K562 (cell line): ENCODE measurements around the gene SLC7A10. TPM values are rescaled to one million over a fixed set of nuclear protein-coding genes. Genes with fewer than 3 reads are reported as not detected.

Experiments
- ATAC-seq: fragments of 200-7000 bp; cut with Tn5 transposase; 3 replicates; pipeline ENCODE4 v1.9.1; 2020; ENCODE audit warnings: moderate library complexity
- BruUV-seq: library from RNA; stranded (reverse); fragments of 400-500 nt; replicated peaks from 2 replicates; lab custom pipeline; 2021; lab: Mats Ljungman, UMichigan
- CTCF ChIA-PET: fragments of 300-600 bp; formaldehyde crosslinking; extraction: SDS; loops from one replicate; lab custom pipeline; 2021; ENCODE audit warnings: low intra/inter-chr PET ratio; lab: Yijun Ruan, JAX
- POLR2A ChIA-PET: fragments of 300-600, 350-650 bp; sonication (Branson Sonifier 250); formaldehyde crosslinking; extraction: SDS; loops from one replicate; lab custom pipeline; 2021; ENCODE audit warnings: antibody characterized with exemption, inconsistent platforms; lab: Yijun Ruan, JAX
- DNase-seq, 4 experiments: peaks; one replicate each; pipeline versions ENCODE4 v3.0.0 to v3.0.0-alpha.2; 2011 to 2018; ENCODE audit warnings: low spot score in 3 of 4, mixed read lengths in 3 of 4; ENCODE audit errors: extremely low read depth in 1 of 4
- FAIRE-seq: peaks from 2 replicates; lab custom pipeline; 2011; peaks lifted over from hg19 to GRCh38; lab: Jason Lieb, UNC
- H2AFZ ChIP-seq: 2 replicates; pipeline ENCODE4 v1.6.0; 2011; ENCODE audit warnings: low read depth, low read length, control low read depth, inconsistent platforms
- H3K27ac ChIP-seq: fragments of 200-600 bp; 3 replicates; pipeline ENCODE4 v1.8.0; 2011; ENCODE audit warnings: low read depth, mild to moderate bottlenecking, control low read depth, inconsistent platforms, low read length, moderate library complexity, mixed read lengths; ENCODE audit errors: extremely low read depth
- H3K27me3 ChIP-seq, 2 experiments: fragments of 300-600 bp in 1 of 2; 2 replicates in 1 of 2; 3 replicates in 1 of 2; pipeline versions ENCODE4 v1.6.0 to v1.8.0; 2011; ENCODE audit warnings: inconsistent platforms in 2 of 2, low read length in 2 of 2, mild to moderate bottlenecking in 1 of 2, mixed read lengths in 1 of 2, moderate library complexity in 1 of 2; ENCODE audit not compliant: control insufficient read depth in 2 of 2, insufficient read depth in 2 of 2
- H3K36me3 ChIP-seq: fragments of 300-600 bp; 3 replicates; pipeline ENCODE4 v1.8.0; 2011; ENCODE audit warnings: mild to moderate bottlenecking, low read length, inconsistent platforms; ENCODE audit not compliant: control insufficient read depth, insufficient read depth
- H3K4me1 ChIP-seq, 2 experiments: fragments of 200-600 bp in 1 of 2; replicated peaks in 1 of 2; 2 replicates in 1 of 2; 3 replicates in 1 of 2; pipeline versions ENCODE4 v1.5.1 to v1.8.0; 2011; ENCODE audit warnings: inconsistent platforms in 2 of 2, low read length in 2 of 2, mild to moderate bottlenecking in 1 of 2, mixed read lengths in 1 of 2, moderate library complexity in 1 of 2; ENCODE audit not compliant: control insufficient read depth in 2 of 2, insufficient read depth in 2 of 2
- H3K4me2 ChIP-seq: 2 replicates; pipeline ENCODE4 v1.6.1; 2011; ENCODE audit warnings: low read length, control low read depth, inconsistent platforms, mixed read lengths; ENCODE audit not compliant: insufficient read depth
- H3K4me3 ChIP-seq: fragments of 200-600 bp; sonication (generic), shearing (Covaris generic); 2 replicates; pipeline ENCODE4 v1.5.1; 2016; ENCODE audit warnings: control low read depth, inconsistent platforms
- H3K79me2 ChIP-seq: fragments of 200-600 bp; 3 replicates; pipeline ENCODE4 v1.8.0; 2011; ENCODE audit warnings: low read length, inconsistent platforms; ENCODE audit not compliant: control insufficient read depth, insufficient read depth
- H3K9ac ChIP-seq, 2 experiments: 2 replicates each; pipeline versions ENCODE4 v1.6.0 to v1.6.1; 2011; ENCODE audit warnings: low read depth in 2 of 2, low read length in 2 of 2, control low read depth in 1 of 2, inconsistent platforms in 1 of 2, mild to moderate bottlenecking in 1 of 2, mixed read lengths in 1 of 2; ENCODE audit not compliant: insufficient read depth in 1 of 2
- H3K9me1 ChIP-seq: one replicate; pipeline ENCODE4 v1.6.0; 2011; ENCODE audit warnings: inconsistent platforms, mild to moderate bottlenecking, low read length, moderate library complexity; ENCODE audit not compliant: control insufficient read depth, insufficient read depth
- H3K9me3 ChIP-seq: replicated peaks from 2 replicates; pipeline ENCODE4 v1.5.1; 2011; ENCODE audit warnings: low read depth, low read length, inconsistent platforms; ENCODE audit not compliant: control insufficient read depth, insufficient read depth
- H4K20me1 ChIP-seq: replicated peaks from 2 replicates; pipeline ENCODE4 v1.6.1; 2011; ENCODE audit warnings: low read length, inconsistent platforms, mixed read lengths; ENCODE audit not compliant: control insufficient read depth, insufficient read depth
- ADNP ChIP-seq: fragments of 200-800 bp; sonication (Bioruptor generic); IDR thresholded peaks from 2 replicates; pipeline ENCODE4 v1.6.1; 2016; ENCODE audit warnings: missing genetic modification characterization, missing compliant biosample characterization
- CBX1 ChIP-seq: sonication (generic); IDR thresholded peaks from 2 replicates; pipeline ENCODE4 v1.6.1; 2016; ENCODE audit warnings: antibody characterized with exemption, low read depth, mild to moderate bottlenecking
- NR2F6 ChIP-seq: fragments of 450-650 bp; formaldehyde crosslinking; IDR thresholded peaks from 2 replicates; pipeline ENCODE4 v1.4.0; 2020; ENCODE audit warnings: mild to moderate bottlenecking
- OTX1 ChIP-seq: fragments of 450-650 bp; formaldehyde crosslinking; IDR thresholded peaks from 2 replicates; pipeline ENCODE4 v1.4.0; 2022; ENCODE audit warnings: mild to moderate bottlenecking
- PHF20 ChIP-seq: fragments of 450-650 bp; IDR thresholded peaks from 2 replicates; pipeline ENCODE4 v1.6.1; 2018; ENCODE audit not compliant: partially characterized antibody
- RNF2 ChIP-seq: sonication (generic); IDR thresholded peaks from 2 replicates; pipeline ENCODE4 v1.6.1; 2016
- TCF7 ChIP-seq: sonication (generic); IDR thresholded peaks from 2 replicates; pipeline ENCODE4 v1.6.1; 2016; ENCODE audit warnings: antibody characterized with exemption, borderline replicate concordance
- WGBS: fragments of 100-300 bp; shearing (Covaris generic); methylation state at CpG from one replicate; pipeline ENCODE4 v1.1.6; 2016; ENCODE audit warnings: low coverage, mixed read lengths; ENCODE audit not compliant: insufficient coverage; ENCODE audit errors: missing lambda C conversion rate; 5-methylcytosine and 5-hydroxymethylcytosine counted together
- in situ Hi-C: fragments of 300-500 bp; cut with MboI; formaldehyde crosslinking; loops from 4 replicates; pipeline ENCODE4 v1.15.0; 2018; ENCODE audit warnings: inconsistent platforms, mixed read lengths
- intact Hi-C: fragments of 100-400 bp; cut with micrococcal nuclease; formaldehyde crosslinking; loops from 2 replicates; pipeline ENCODE4 v1.14.2; 2022
- polyA plus RNA-seq, 8 experiments: library from polyadenylated mRNA; depleted of rRNA in 4 of 8; stranded (reverse) in 5 of 8; unstranded in 3 of 8; fragments of >200 nt; fragmentation: Nextera tagmentation in 2 of 8; fragmentation: Illumina TruSeq in 1 of 8; extraction: Ambion mirVana in 2 of 8; extraction: Trizol in 1 of 8; gene quantifications; 2 replicates each; pipeline versions ENCODE4 v1.2.1 to v1.2.3, GENCODE V29; 2011 to 2014; ENCODE audit warnings: inconsistent platforms in 1 of 8, missing spikeins in 1 of 8
- total RNA-seq, 7 experiments: library from RNA; depleted of rRNA in 6 of 7; stranded (reverse); fragments of >200 nt in 6 of 7; fragmentation: Illumina TruSeq in 2 of 7; extraction: Trizol in 2 of 7; gene quantifications; 2 replicates each; pipeline versions ENCODE4 v1.2.1 to v1.2.3, GENCODE V29; 2011 to 2021; ENCODE audit warnings: low replicate concordance in 1 of 7
- TF ChIP-seq, protein P1 (sequence below): fragments of 450-650 bp; formaldehyde crosslinking; IDR thresholded peaks from 2 replicates; pipeline ENCODE4 v1.4.0; 2022; ENCODE audit warnings: missing genetic modification characterization

Gene SLC7A10
- total and polyA plus RNA-seq, 9 of the 15 experiments (the other 6 are each of a cell fraction or from before 2014, with no cell fraction given): 0.07 TPM; not detected in 8

DNA sequence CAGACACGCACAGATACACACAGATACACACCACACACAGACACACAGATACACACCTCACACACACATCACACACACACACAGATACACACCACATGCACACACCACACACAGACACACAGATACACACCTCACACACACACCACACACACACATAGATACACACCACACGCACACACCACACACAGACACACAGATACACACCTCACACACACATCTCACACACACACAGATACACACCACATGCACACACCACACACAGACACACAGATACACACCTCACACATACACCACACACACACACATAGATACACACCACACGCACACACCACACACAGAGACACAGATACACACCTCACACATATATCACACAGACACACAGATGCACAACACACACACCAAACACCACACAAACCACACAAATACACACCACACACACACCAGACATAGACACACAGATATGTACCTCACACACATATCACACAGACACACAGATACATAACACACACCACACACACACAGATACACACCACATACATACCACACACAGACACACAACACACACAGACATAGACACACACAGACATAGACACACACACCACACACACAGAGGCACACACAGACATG lies 24.2 kb upstream of the SLC7A10 start:
- ATAC-seq: no peak
- no peak overlapping the region for H3K4me3 ChIP-seq
- intact Hi-C loops (no loop called here), in situ Hi-C loops (no loop called here)
- H3K79me2 ChIP-seq: no peaks in the 10 kb centered on the region
- WGBS: 0% methylated on average over 2 of the region's 3 CpGs
- no peak for FAIRE-seq
- no peaks in the 10 kb centered on the region for H4K20me1 ChIP-seq
- no peaks in the 10 kb centered on the region for H3K36me3 ChIP-seq
- no peaks in the 10 kb centered on the region for H3K9me1 ChIP-seq
- ChIA-PET CTCF (no interaction called here), POLR2A (no interaction called here)
- DNase-seq: no peak
- no peak overlapping the region for H3K9ac ChIP-seq
- H3K4me2 ChIP-seq: no peak overlapping the region
- TF ChIP-seq, protein P1, sequence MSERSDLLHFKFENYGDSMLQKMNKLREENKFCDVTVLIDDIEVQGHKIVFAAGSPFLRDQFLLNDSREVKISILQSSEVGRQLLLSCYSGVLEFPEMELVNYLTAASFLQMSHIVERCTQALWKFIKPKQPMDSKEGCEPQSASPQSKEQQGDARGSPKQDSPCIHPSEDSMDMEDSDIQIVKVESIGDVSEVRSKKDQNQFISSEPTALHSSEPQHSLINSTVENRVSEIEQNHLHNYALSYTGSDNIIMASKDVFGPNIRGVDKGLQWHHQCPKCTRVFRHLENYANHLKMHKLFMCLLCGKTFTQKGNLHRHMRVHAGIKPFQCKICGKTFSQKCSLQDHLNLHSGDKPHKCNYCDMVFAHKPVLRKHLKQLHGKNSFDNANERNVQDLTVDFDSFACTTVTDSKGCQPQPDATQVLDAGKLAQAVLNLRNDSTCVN (CRISPR knock-in tag): peak; percentile 54; the same call in 1 of the 2 replicates
- TF ChIP-seq CBX1 (0 out of 2 replicates have a peak, but pooled peaks have one; percentile 50), TCF7 (no peak), ADNP (tag) (0 out of 2 replicates have a peak, but pooled peaks have one; percentile 18), NR2F6 (no peak), OTX1 (CRISPR knock-in tag) (0 out of 2 replicates have a peak, but pooled peaks have one; percentile 5), PHF20 (peak; percentile 35), RNF2 (no peak)
- peaks cover 7% of the 10 kb centered on the region; the same call in 1 of the 2 replicates for H3K9me3 ChIP-seq
- no peak overlapping the region for H2AFZ ChIP-seq
- peaks cover 0 to 16% of the 10 kb centered on the region in 2 experiments; a peak in 2 of 5 replicates for H3K4me1 ChIP-seq
- no peak overlapping the region for H3K27ac ChIP-seq
- H3K27me3 ChIP-seq: peaks cover 2 to 22% of the 10 kb centered on the region in 2 experiments; a peak in 2 of 5 replicates
- BruUV-seq: no TSS peak
